ENCODE data around the gene ABAT.
"Not testable (repeated sequence)": the region's sequence is repeated elsewhere in the genome, so short reads cannot be mapped to it uniquely, and the experiment has no call there.

Gene ABAT

DNA sequence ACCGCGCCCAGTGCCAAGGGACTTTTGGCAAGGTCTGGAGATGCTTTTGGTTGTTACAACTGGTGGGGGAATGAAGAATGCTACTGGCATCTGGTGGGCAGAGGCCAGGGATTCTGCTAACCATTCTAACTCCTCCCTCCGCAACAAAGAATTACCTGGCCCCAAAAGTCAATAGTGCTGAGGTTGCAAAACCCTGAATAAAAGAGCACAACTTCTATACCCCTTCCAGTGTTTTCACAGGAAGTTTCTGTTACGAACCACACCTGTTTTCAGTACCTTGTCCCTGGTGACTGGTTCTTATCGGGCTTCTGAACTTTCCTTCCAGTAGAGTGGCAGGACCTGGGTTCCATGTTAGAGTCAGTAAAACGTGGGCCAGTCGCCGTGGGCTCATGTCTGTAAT lies 17.3 kb downstream of the ABAT start:
- no peak for DNase-seq (ENCODE audit: low read depth)
- TF ChIP-seq, protein P1, sequence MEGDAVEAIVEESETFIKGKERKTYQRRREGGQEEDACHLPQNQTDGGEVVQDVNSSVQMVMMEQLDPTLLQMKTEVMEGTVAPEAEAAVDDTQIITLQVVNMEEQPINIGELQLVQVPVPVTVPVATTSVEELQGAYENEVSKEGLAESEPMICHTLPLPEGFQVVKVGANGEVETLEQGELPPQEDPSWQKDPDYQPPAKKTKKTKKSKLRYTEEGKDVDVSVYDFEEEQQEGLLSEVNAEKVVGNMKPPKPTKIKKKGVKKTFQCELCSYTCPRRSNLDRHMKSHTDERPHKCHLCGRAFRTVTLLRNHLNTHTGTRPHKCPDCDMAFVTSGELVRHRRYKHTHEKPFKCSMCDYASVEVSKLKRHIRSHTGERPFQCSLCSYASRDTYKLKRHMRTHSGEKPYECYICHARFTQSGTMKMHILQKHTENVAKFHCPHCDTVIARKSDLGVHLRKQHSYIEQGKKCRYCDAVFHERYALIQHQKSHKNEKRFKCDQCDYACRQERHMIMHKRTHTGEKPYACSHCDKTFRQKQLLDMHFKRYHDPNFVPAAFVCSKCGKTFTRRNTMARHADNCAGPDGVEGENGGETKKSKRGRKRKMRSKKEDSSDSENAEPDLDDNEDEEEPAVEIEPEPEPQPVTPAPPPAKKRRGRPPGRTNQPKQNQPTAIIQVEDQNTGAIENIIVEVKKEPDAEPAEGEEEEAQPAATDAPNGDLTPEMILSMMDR (IDR thresholded peaks at IDR 0.05; ENCODE audit: low read depth, low read length, missing control alignments): no peak
- H3K4me3 ChIP-seq (ENCODE audit: low read depth, low read length): no peak overlapping the region

- DNase-seq (ENCODE audit: low read depth): no peak
- no peak overlapping the region for H3K4me3 ChIP-seq (ENCODE audit: low read depth, low read length)
- TF ChIP-seq, protein P1 (IDR thresholded peaks at IDR 0.05; ENCODE audit: low read depth, low read length, missing control alignments): no peak
These were observed 20.6 kb downstream of the ABAT start for GRCh38 chr16:8694795-8695728.

DNA sequence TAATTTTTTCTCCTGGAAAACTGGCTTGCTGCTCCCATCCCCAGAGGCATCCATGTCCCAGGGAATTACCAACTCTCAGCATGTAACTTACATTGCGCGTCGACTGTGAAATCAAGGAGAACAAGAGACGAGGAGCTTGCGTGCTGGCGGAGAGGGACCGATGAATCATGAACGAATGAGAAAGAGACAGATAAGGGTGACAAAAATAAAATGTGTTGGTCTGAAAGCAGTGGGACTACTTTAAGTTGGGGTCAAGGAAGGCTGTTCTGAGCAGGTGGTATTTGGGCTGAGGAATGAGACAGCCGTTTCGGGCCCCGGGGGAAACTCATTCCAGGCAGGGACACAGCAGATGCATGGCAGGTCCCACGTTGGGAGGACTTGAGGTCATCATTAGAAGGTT lies 22.5 kb downstream of the ABAT start:
- TF ChIP-seq, protein P1 (IDR thresholded peaks at IDR 0.05; ENCODE audit: low read depth, low read length, missing control alignments): no peak
- H3K4me3 ChIP-seq (ENCODE audit: low read depth, low read length): no peak overlapping the region
- no peak for DNase-seq (ENCODE audit: low read depth)

GRCh38 chr16:8697965-8698364 lies 23.5 kb downstream of the ABAT start:
- no peak for DNase-seq (ENCODE audit: low read depth)

DNA sequence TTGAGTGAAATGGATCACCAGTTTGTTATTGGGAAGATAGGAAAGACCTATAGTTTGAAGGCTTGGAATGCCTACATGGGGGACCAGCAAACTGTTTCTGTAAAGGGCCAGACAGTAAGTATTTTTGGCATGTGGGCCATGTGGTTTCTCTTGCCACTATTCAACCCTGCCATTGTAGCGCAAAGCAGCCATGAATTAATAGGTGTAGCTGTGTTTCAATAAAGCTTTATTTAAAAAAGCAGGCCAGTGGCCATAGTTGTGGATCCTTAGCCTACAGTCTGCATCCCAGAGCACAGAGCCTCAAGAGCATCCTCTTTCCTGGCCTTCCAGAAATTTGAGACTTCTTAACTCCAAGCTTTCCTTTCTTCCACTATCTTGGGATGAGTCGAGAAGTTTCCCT lies 29.3 kb downstream of the ABAT start:
- DNase-seq (ENCODE audit: low read depth): no peak
- TF ChIP-seq, protein P1 (IDR thresholded peaks at IDR 0.05; ENCODE audit: low read depth, low read length, missing control alignments): no peak
- no peak overlapping the region for H3K4me3 ChIP-seq (ENCODE audit: low read depth, low read length)

More at GRCh38 chr16:8697965-8698364, 23.5 kb downstream of the ABAT start:
- no peak overlapping the region for H3K4me3 ChIP-seq (ENCODE audit: low read depth, low read length)
- TF ChIP-seq, protein P1 (IDR thresholded peaks at IDR 0.05; ENCODE audit: low read depth, low read length, missing control alignments): no peak

DNA sequence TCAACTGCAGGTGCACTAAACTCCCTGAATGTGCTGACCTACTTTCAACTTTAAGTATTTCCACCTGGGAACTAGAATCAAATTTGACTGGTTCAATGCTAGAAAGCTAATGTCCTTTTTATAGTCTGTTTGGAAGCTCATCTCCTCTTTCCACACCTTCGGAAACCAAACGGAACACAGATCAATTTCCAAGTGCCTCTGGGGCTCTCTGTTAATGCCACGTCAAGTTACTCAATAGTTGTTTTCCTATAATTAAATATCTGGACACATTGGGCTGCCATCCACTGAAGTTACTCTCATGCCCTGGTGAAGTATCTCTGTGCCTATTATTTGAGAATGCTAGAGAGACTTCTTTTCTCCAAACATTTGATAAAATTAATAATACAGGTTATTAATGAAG lies 29.7 kb downstream of the ABAT start:
- TF ChIP-seq, protein P1 (IDR thresholded peaks at IDR 0.05; ENCODE audit: low read depth, low read length, missing control alignments): no peak
- no peak for DNase-seq (ENCODE audit: low read depth)
- H3K4me3 ChIP-seq (ENCODE audit: low read depth, low read length): no peak overlapping the region

DNA sequence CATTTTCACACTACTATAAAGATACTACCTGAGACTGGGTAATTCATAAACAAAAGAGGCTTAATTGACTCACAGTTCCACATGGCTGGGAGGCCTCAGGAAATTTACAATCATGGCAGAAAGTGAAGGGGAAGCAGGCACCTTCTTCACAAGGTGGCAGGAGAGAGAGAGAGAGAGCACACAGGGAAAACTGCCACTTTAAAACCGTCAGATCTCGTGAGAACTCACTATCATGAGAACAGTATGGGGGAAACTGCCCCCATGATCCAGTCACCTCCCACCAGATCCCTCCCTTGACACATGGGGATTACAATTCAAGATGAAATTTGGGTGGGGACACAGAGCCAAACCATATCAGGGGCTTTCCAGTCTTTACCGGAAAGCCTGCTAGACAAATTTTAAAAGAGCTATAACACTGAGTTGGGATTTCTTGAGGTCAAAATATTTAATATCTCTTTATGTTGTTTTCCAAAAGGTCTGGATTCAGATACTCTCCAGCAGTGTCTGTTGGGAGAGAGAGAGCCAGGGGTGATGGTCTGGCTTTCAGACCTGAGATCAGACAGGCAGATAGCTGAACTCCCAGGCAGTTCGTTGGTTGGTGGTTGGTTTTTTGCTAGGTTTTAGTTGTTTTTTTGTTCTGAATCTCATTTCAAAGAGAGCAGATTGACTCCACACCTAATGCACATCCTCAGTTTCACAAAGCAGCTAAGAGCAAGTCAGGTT lies 30.8 kb downstream of the ABAT start:
- H3K4me3 ChIP-seq (ENCODE audit: low read depth, low read length); DNase-seq (ENCODE audit: low read depth): not testable (repeated sequence)
